Neuron (in vitro differentiated cells): ENCODE measurements around the gene PCNX1.
"Not testable (repeated sequence)": the region's sequence is repeated elsewhere in the genome, so short reads cannot be mapped to it uniquely, and the experiment has no call there.

ENCODE experiments used
- H2AFZ ChIP-seq: one replicate; pipeline ENCODE4 v1.6.1; 2013; ENCODE audit warnings: low read depth, mild to moderate bottlenecking, inconsistent platforms, low read length, moderate library complexity
- H3K27me3 ChIP-seq: one replicate; pipeline ENCODE4 v1.6.1; 2013; ENCODE audit warnings: low read length; ENCODE audit not compliant: insufficient read depth
- H3K36me3 ChIP-seq: one replicate; pipeline ENCODE4 v1.6.1; 2013; ENCODE audit warnings: low read length; ENCODE audit not compliant: insufficient read depth
- H3K4me1 ChIP-seq: one replicate; pipeline ENCODE4 v1.6.1; 2013; ENCODE audit warnings: low read length; ENCODE audit not compliant: insufficient read depth
- H3K4me3 ChIP-seq: 2 replicates; pipeline ENCODE4 v1.5.1; 2013; ENCODE audit warnings: mild to moderate bottlenecking, low read length, moderate library complexity
- H3K9me3 ChIP-seq: one replicate; pipeline ENCODE4 v1.6.1; 2013; ENCODE audit warnings: low read length

Gene PCNX1

DNA sequence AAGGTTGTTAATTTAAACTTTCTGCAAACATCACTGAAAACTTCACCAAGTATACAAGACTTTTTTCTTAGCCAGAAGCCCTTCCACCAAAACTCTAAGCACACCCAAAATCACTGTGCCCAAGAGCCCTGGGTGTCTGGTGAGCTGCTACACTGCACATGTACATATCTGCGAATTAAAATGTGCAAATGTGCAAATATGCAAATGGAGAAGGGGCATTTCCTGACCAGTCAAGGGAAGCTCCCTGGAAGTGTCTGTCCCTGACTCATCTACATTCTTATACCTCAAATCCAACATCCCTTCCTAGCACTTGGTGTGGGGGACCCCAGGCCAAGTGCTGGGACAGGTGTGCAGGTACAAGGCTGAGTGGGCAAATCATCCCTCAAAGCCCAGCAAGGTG lies 123.7 kb downstream of the PCNX1 start:
- Histone ChIP-seq H3K36me3 (peaks cover 53% of the 10 kb centered on the region), H3K4me3 (no peak overlapping the region), H3K4me1 (no peaks in the 10 kb centered on the region), H3K9me3 (no peaks in the 10 kb centered on the region), H2AFZ (no peak overlapping the region), H3K27me3 (no peaks in the 10 kb centered on the region)

DNA sequence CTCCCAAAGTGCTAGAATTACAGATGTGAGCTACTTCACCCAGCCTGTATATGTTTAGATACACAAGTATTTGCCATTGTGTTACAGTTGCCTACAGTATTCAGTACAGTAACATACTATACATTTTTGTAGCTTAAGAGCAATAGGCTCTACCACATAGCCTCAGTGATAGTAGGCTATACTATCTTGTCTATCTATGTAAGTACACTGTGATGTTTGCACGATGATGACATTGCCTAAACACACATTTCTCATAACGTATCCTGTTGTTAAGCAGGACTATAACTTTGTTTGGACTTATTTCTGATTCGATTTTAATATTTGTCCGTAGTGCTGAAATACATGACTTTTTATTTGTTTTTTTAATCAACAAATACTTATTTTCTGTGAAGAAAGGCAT lies 129.2 kb downstream of the PCNX1 start:
- Histone ChIP-seq H3K4me3 (no peak overlapping the region), H2AFZ (no peak overlapping the region), H3K4me1 (no peaks in the 10 kb centered on the region), H3K27me3 (no peaks in the 10 kb centered on the region), H3K36me3 (peaks cover 52% of the 10 kb centered on the region), H3K9me3 (peaks cover 16% of the 10 kb centered on the region)

DNA sequence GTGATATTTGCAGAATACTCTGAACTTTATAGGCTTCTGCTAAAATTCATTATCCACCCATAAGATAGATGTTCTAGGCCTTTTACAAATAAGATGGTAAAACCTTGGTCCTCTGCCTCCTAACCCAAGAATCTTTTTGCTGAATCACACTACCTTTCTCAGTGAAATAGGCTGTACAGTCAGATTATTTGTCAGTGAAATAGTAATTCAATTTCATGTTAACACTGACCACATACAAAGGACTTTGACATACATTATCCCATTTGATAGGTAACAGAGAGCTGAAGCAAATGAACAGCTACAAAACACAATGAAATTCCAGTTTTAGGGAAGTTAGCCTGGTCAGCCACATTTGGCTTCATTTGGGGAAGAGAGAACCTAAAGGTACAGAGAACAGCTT lies 141.1 kb downstream of the PCNX1 start:
- H3K36me3 ChIP-seq = peaks cover 54% of the 10 kb centered on the region
- H3K9me3 ChIP-seq = no peaks in the 10 kb centered on the region
- H3K4me3 ChIP-seq = no peak overlapping the region
- H3K4me1 ChIP-seq = peaks cover 3% of the 10 kb centered on the region
- no peaks in the 10 kb centered on the region for H3K27me3 ChIP-seq
- H2AFZ ChIP-seq = no peak overlapping the region

DNA sequence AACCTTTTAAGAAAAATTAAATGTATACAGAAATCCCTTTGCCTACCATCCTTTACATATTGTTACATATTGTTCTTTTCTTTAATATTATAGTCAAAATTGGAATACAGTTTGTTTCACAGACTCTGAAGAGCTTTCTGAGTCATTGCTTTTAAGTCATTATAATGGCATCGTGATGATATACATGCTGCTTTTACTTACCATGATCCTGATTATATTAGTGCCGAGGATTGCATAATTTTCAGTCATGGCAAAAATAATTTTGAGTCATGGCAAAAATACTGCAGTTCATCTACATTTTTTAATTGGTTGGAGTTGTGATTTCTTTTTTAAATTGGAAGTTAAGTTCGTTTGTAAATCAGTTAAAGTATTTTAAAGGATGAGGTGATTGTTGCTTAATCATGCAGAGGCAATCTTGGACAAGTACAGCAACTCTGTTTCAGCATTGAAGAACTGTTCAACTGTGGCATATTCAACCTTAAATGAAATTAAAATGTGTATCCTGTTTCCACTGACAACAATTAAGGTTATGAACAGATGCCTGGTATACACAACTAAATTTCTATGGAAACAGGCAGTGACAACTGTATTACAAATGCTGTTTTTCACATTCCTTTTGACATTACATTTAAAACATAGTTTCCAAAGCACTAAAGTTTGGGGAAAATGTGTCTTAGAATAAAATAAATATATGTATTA lies 142.3 kb downstream of the PCNX1 start:
- H3K27me3 ChIP-seq = no peaks in the 10 kb centered on the region
- H2AFZ ChIP-seq = no peak overlapping the region
- H3K36me3 ChIP-seq = peaks cover 51% of the 10 kb centered on the region
- H3K4me3 ChIP-seq = no peak overlapping the region
- H3K4me1 ChIP-seq = peaks cover 3% of the 10 kb centered on the region
- no peaks in the 10 kb centered on the region for H3K9me3 ChIP-seq

DNA sequence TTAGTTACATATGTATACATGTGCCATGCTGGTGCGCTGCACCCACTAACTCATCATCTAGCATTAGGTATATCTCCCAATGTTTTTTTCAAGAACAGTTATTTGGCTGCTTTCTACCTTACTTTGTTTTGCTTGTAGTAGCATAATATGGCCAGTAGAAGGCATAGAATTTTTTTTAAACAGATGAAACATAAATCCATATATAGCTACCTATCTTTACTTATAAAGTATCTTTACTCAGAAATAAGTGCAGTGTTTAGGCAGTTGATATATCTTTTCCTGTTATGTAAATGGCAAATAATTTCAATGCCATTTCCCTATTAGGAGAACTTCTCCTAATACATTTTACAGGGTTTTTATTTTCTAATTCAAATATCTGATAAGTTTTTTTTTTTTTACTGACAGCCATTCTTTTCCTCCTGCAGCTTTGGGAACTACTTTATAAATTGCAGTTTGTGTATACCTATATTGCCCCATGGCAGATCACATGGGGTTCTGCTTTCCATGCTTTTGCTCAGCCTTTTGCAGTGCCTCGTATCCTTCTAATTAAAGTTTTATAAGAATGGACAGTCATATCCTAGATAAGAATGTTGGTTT lies 143.1 kb downstream of the PCNX1 start:
- H3K36me3 ChIP-seq = peaks cover 53% of the 10 kb centered on the region

DNA sequence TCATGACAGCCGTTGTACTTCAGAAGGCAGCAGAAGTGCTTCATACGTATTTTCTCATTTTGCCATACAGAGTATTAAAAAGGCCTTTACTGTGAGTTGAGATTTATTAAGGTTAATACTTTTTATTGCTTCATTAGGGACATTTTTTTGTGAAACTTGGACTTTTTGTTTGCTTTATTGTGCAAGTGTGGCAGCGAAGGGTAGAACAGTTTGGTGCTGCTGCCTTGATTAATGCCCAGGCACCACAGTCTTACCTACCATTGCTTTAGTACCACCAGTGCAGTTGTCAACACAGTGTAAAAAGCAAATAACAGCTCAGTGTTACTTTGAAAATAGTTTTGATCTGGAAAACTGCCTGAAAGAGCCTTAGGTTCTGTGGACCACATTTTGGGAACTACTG lies 147.4 kb downstream of the PCNX1 start:
- Histone ChIP-seq H2AFZ (no peak overlapping the region), H3K27me3 (no peaks in the 10 kb centered on the region), H3K9me3 (no peaks in the 10 kb centered on the region), H3K36me3 (peaks cover 54% of the 10 kb centered on the region), H3K4me3 (no peak overlapping the region), H3K4me1 (no peaks in the 10 kb centered on the region)

More for the DNA sequence above, 143.1 kb downstream of the PCNX1 start:
- H3K9me3 ChIP-seq = no peaks in the 10 kb centered on the region
- H3K27me3 ChIP-seq = no peaks in the 10 kb centered on the region
- H3K4me1 ChIP-seq = peaks cover 2% of the 10 kb centered on the region
- H3K4me3 ChIP-seq = no peak overlapping the region
- H2AFZ ChIP-seq = no peak overlapping the region

DNA sequence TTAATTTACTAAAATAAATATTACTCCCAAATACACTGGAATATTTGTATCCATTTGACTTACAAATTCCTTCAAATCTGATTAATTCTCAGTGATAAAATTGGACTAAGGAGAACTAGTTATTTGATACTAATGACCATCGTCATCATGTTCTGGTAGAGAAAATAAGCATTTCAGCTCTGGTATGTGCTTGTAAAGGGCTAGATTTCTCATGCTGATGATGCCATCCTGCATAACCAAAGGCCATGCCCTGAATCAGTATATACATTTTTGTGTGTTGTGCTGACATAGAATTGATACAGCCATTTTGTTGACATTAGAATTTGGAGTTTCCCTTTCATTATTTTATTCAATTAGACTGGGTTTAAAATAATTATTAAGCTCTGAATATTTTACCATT lies 148.9 kb downstream of the PCNX1 start:
- peaks cover 64% of the 10 kb centered on the region for H3K36me3 ChIP-seq
- peaks cover 3% of the 10 kb centered on the region for H3K9me3 ChIP-seq

DNA sequence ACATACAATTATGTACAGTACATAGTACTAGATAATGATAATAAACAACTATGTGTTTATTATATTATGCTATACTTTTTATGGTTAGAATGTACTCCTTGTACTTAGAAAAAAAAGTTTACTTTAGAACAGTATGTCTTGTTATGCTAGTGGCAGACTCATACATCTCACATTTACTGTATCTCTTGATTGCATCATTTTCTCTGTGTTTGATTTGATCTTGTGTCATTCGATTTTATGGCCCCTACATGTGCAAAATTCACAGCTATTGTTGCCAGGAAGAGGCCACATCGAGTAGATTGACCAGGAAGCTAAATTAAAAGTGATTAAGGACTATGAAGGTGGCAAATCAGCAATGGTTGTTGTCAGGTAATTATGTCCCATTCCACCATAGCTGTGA lies 153.0 kb downstream of the PCNX1 start:
- Histone ChIP-seq H3K4me3 (no peak overlapping the region), H3K9me3 (peaks cover 5% of the 10 kb centered on the region), H2AFZ (no peak overlapping the region), H3K36me3 (peaks cover 66% of the 10 kb centered on the region), H3K27me3 (no peaks in the 10 kb centered on the region), H3K4me1 (no peaks in the 10 kb centered on the region)

More for the DNA sequence above, 148.9 kb downstream of the PCNX1 start:
- Histone ChIP-seq H3K4me3 (no peak overlapping the region), H3K4me1 (no peaks in the 10 kb centered on the region), H3K27me3 (no peaks in the 10 kb centered on the region), H2AFZ (no peak overlapping the region)

DNA sequence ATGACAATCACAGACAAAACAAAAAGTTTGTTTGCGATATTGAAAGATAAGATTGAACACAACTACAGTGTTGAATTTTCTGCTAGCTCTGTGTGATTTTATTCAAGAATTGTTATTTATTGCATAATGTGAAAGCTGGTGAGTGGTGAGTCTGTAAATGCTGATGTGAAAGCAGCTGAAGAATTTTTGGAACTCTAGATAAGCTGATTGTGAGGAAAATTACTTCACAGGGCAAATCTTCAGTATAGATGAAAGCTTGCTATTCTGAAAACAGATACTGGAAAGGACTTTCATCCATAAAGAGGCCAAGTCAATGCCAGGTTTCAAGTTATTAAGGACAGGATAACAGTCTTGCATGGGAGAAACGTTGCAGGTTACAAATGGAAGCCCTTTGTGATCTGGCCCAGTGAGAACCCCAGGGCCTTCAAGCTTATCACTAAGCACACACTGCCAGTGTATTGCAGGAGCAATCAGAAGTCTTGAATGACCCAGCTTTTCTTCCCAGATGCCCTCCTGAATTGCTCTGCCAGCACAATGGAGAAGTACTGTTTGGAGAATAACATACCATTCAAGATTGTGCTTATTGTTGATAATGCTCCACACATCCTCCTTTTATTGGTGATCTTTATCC lies 153.7 kb downstream of the PCNX1 start:
- Histone ChIP-seq H2AFZ (no peak overlapping the region), H3K4me3 (no peak overlapping the region), H3K9me3 (peaks cover 5% of the 10 kb centered on the region), H3K27me3 (no peaks in the 10 kb centered on the region), H3K4me1 (no peaks in the 10 kb centered on the region), H3K36me3 (peaks cover 66% of the 10 kb centered on the region)

DNA sequence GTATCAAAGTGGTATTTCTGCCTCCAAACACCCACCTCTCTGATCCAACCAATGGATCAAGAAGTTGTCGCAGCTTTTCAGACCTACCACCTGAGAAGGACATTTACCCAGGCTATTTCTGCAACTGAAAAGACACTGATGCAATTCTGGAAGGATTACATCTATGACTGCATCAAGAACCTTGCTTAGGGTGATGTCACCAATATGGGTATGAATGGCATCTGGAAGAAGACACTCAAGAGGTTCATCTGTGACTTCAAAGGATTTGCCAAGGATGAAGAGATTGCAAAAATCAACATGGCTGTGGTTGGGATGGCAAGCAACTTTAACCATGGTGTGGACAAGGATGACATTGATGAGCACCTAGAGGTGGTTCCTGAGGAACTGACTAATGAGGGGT lies 154.2 kb downstream of the PCNX1 start:
- H3K4me3 ChIP-seq = no peak overlapping the region
- peaks cover 5% of the 10 kb centered on the region for H3K9me3 ChIP-seq
- no peaks in the 10 kb centered on the region for H3K27me3 ChIP-seq
- no peak overlapping the region for H2AFZ ChIP-seq
- H3K36me3 ChIP-seq = peaks cover 62% of the 10 kb centered on the region
- H3K4me1 ChIP-seq = no peaks in the 10 kb centered on the region

DNA sequence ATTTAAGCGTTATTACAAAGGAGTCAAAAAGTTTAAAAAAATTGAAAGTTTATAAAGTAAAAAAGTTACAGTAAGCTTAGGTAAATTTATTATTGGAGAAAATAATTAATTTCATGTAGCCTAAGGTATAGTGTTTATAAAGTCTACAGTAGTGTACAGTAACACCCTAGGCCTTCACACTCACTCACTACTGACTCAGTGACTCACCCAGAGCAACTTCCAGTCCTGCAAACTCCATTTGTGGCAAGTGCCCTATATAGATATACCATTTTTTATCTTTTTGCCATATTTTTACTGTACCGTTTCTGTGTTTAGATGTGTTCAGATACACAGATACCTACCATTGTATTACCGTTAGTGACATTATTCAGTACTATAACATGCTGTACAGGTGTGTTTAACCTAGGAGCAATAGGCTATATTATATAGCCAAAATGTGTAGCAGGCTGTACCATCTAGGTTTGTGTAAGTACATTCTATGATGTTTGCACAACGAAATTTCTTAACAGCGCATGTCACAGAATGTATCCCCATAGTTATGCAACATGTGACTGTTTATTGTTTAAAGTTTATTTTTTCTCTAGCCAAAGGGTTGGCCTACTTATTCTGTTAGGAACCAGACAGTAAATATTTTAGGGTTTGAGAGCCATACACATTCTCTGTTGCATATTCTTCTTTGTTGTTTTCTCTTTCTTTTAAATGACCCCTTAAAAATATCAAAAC lies 155.5 kb downstream of the PCNX1 start:
- Histone ChIP-seq H3K36me3 (peaks cover 60% of the 10 kb centered on the region), H3K4me1 (no peaks in the 10 kb centered on the region), H3K4me3 (no peak overlapping the region), H3K27me3 (no peaks in the 10 kb centered on the region), H3K9me3 (peaks cover 5% of the 10 kb centered on the region), H2AFZ (no peak overlapping the region)

DNA sequence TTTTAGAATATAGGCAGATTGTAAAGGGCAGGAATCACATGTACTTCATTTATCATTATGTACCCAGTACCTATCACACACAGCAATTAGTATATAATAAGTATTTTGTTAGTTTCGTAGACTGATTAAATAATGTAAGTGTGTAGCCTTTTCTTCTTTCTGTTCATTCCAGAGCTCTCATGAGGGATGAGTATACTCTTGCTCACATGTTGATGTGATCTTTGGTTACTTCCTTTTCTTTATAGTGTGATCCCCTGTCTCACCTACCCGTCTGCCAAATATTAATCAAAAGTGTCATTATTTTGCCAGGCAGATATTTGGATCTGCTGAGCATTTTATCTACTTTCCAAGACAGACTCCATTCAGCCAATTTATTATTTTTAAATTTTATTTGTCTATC lies 156.1 kb downstream of the PCNX1 start:
- Histone ChIP-seq H2AFZ (no peak overlapping the region), H3K4me1 (no peaks in the 10 kb centered on the region), H3K27me3 (no peaks in the 10 kb centered on the region), H3K36me3 (peaks cover 54% of the 10 kb centered on the region), H3K9me3 (peaks cover 5% of the 10 kb centered on the region), H3K4me3 (no peak overlapping the region)

DNA sequence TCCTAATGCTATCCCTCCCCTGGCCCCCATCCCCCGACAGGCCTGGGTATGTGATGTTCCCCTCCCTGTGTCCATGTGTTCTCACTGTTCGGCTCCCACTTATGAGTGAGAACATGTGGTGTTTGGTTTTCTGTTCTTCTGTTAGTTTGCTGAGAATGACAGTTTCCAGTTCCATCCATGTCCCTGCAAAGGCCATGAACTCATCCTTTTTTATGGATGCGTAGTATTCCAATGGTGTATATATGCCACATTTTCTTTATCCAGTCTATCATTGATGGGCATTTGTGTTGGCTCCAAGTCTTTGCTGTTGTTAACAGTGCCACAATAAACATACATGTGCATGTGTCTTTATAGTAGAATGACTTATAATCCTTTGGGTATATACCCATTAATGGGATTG lies 157.5 kb downstream of the PCNX1 start:
- not testable (repeated sequence) for H3K4me3 ChIP-seq, H3K4me1 ChIP-seq, H3K9me3 ChIP-seq, H2AFZ ChIP-seq, H3K27me3 ChIP-seq
- H3K36me3 ChIP-seq = peaks cover 52% of the 10 kb centered on the region
